CD14-positive monocyte (primary cell): ENCODE data around the gene FIBIN. TPM values are rescaled to one million over a fixed set of nuclear protein-coding genes. Genes with fewer than 3 reads are reported as not detected.

Source experiments
- DNase-seq, 3 donors: peaks; one replicate each; pipeline ENCODE4 v3.0.0-alpha.2; 2011 to 2022
- H2AFZ ChIP-seq: 2 replicates; pipeline ENCODE4 v1.6.0; 2012; ENCODE audit warnings: mild to moderate bottlenecking, low read depth, low read length, inconsistent platforms; ENCODE audit not compliant: insufficient read depth, poor library complexity, severe bottlenecking
- H3K27ac ChIP-seq, 2 donors: 1 replicate in 1 of 2; 2 replicates in 1 of 2; pipeline ENCODE4 v1.5.1; 2012 to 2013; ENCODE audit warnings: low read length in 2 of 2, control low read depth in 1 of 2, inconsistent platforms in 1 of 2, low read depth in 1 of 2, mild to moderate bottlenecking in 1 of 2
- H3K27me3 ChIP-seq, 2 donors: one replicate each; pipeline versions ENCODE4 v1.6.0 to v1.6.1; 2011 to 2013; ENCODE audit warnings: low read length in 2 of 2; ENCODE audit not compliant: control insufficient read depth in 2 of 2, insufficient read depth in 2 of 2
- H3K36me3 ChIP-seq, 2 donors: replicated peaks in 1 of 2; 1 replicate in 1 of 2; 2 replicates in 1 of 2; pipeline versions ENCODE4 v1.5.1 to v1.6.1; 2012 to 2013; ENCODE audit warnings: low read length in 2 of 2, control low read depth in 1 of 2, inconsistent platforms in 1 of 2, mild to moderate bottlenecking in 1 of 2; ENCODE audit not compliant: insufficient read depth in 2 of 2, control insufficient read depth in 1 of 2
- H3K4me1 ChIP-seq, 2 donors: 1 replicate in 1 of 2; 2 replicates in 1 of 2; pipeline versions ENCODE4 v1.5.1 to v1.6.1; 2012 to 2013; ENCODE audit warnings: low read length in 2 of 2, control low read depth in 1 of 2, inconsistent platforms in 1 of 2, mild to moderate bottlenecking in 1 of 2, moderate library complexity in 1 of 2; ENCODE audit not compliant: insufficient read depth in 2 of 2, control insufficient read depth in 1 of 2
- H3K4me2 ChIP-seq: replicated peaks from 2 replicates; pipeline ENCODE3; 2012; ENCODE audit warnings: low read length, moderate library complexity, mild to moderate bottlenecking; ENCODE audit not compliant: poor library complexity, severe bottlenecking; ENCODE audit errors: extremely low read depth
- H3K4me3 ChIP-seq, 3 experiments: fragments of 200-600 bp in 1 of 3; sonication (generic) in 1 of 3; replicated peaks in 1 of 3; 1 replicate in 2 of 3; 2 replicates in 1 of 3; pipeline ENCODE4 v1.5.1; 2011 to 2013; ENCODE audit warnings: low read length in 3 of 3, mild to moderate bottlenecking in 3 of 3, control low read depth in 2 of 3, low read depth in 2 of 3, inconsistent platforms in 1 of 3, moderate library complexity in 1 of 3
- H3K79me2 ChIP-seq: 2 replicates; pipeline ENCODE4 v1.6.0; 2012; ENCODE audit warnings: mild to moderate bottlenecking, control low read depth, inconsistent platforms, low read length, moderate library complexity; ENCODE audit not compliant: insufficient read depth
- H3K9ac ChIP-seq: 2 replicates; pipeline ENCODE4 v1.6.0; 2017; ENCODE audit warnings: low read length, mild to moderate bottlenecking; ENCODE audit not compliant: insufficient read depth, poor library complexity, severe bottlenecking
- H3K9me3 ChIP-seq, 2 donors: replicated peaks in 1 of 2; 1 replicate in 1 of 2; 2 replicates in 1 of 2; pipeline versions ENCODE4 v1.5.1 to v1.6.1; 2012 to 2013; ENCODE audit warnings: low read length in 2 of 2, control low read depth in 1 of 2; ENCODE audit not compliant: control insufficient read depth in 1 of 2, insufficient read depth in 1 of 2
- H4K20me1 ChIP-seq: 2 replicates; pipeline ENCODE4 v1.6.0; 2012; ENCODE audit warnings: mild to moderate bottlenecking, low read length, control low read depth, moderate library complexity; ENCODE audit not compliant: insufficient read depth
- H3K27ac Mint-ChIP-seq, 7 donors: one replicate each; pipeline ENCODE4 v1.8.0; 2020; ENCODE audit warnings: mild to moderate bottlenecking in 7 of 7, mixed read lengths in 7 of 7, moderate library complexity in 6 of 7, inconsistent platforms in 2 of 7
- H3K27me3 Mint-ChIP-seq, 3 donors: one replicate each; pipeline ENCODE4 v1.8.0; 2021 to 2022; ENCODE audit warnings: low read depth in 3 of 3, mild to moderate bottlenecking in 3 of 3, mixed read lengths in 3 of 3, moderate library complexity in 3 of 3, inconsistent platforms in 1 of 3
- H3K36me3 Mint-ChIP-seq, 2 donors: one replicate each; pipeline ENCODE4 v1.8.0; 2020; ENCODE audit warnings: mixed read lengths in 2 of 2, inconsistent platforms in 1 of 2, mild to moderate bottlenecking in 1 of 2
- H3K4me1 Mint-ChIP-seq: one replicate; pipeline ENCODE4 v1.8.0; 2020; ENCODE audit warnings: mild to moderate bottlenecking, mixed read lengths
- H3K4me3 Mint-ChIP-seq, 2 donors: one replicate each; pipeline ENCODE4 v1.8.0; 2020; ENCODE audit warnings: mild to moderate bottlenecking in 2 of 2, mixed read lengths in 2 of 2, moderate library complexity in 1 of 2
- H3K9me3 Mint-ChIP-seq, 7 donors: one replicate each; pipeline ENCODE4 v1.8.0; 2020 to 2022; ENCODE audit warnings: mixed read lengths in 7 of 7, mild to moderate bottlenecking in 6 of 7, moderate library complexity in 6 of 7, inconsistent platforms in 2 of 7
- WGBS: methylation state at CpG from one replicate; pipeline ENCODE4 v1.1.5; 2013; ENCODE audit warnings: missing lambda C conversion rate; ENCODE audit not compliant: insufficient coverage; 5-methylcytosine and 5-hydroxymethylcytosine counted together
- intact Hi-C, 2 donors: fragments of 100-400 bp; cut with micrococcal nuclease; formaldehyde crosslinking; loops; one replicate each; pipeline versions ENCODE4 v1.15.0 to v1.15.1; 2023
- polyA plus RNA-seq, 3 donors: library from polyadenylated mRNA; depleted of rRNA in 1 of 3; unstranded in 2 of 3; stranded (reverse) in 1 of 3; fragments of 300-500 nt in 2 of 3; fragments of >200 nt in 1 of 3; fragmentation: Illumina TruSeq in 2 of 3; gene quantifications; 1 replicate in 2 of 3; 2 replicates in 1 of 3; pipeline ENCODE4 v1.2.3, GENCODE V29; 2012 to 2021
- TF ChIP-seq, protein P1 (sequence below): fragments of 200-600 bp; IDR thresholded peaks from one replicate; pipeline ENCODE4 v1.8.0; 2022; ENCODE audit warnings: antibody characterized with exemption, mild to moderate bottlenecking

Gene FIBIN
- polyA plus RNA-seq, 3 donors: not detected

DNA sequence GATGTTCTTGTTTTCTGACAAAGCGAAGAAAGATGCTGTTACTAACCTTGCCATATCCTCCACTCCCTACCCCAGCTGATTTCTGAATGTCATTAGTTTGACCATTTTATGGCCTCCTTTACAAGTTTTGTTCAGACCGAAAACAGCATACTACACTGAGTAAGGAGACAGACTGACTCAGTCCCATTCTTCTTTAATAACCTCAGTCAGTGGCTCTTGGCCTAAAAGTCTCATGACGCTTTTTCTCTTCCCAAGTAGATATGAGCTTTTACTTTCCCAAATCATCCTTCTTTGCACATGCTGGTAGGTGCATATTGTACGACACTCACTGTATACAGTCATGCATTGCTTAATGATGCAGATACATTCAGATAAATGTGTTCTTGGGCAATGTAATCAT lies 8.0 kb upstream of the FIBIN start:
- Histone ChIP-seq H3K27me3 (no peaks in the 10 kb centered on the region), H4K20me1 (no peaks in the 10 kb centered on the region), H3K4me3 (no peak overlapping the region), H3K4me1 (no peaks in the 10 kb centered on the region), H3K9me3 (peaks cover 5 to 11% of the 10 kb centered on the region in 2 donors), H3K9ac (no peak overlapping the region), H3K79me2 (no peaks in the 10 kb centered on the region), H2AFZ (no peak overlapping the region), H3K36me3 (no peaks in the 10 kb centered on the region), H3K27ac (no peak overlapping the region), H3K4me2 (no peak overlapping the region)
- peaks cover 1 to 9% (median 5%) of the 10 kb centered on the region in 7 donors for H3K9me3 Mint-ChIP-seq
- DNase-seq: no peak
- peaks cover 0 to 1% (median 0%) of the 10 kb centered on the region in 3 donors for H3K27me3 Mint-ChIP-seq
- H3K36me3 Mint-ChIP-seq: no peaks in the 10 kb centered on the region
- TF ChIP-seq, protein P1, sequence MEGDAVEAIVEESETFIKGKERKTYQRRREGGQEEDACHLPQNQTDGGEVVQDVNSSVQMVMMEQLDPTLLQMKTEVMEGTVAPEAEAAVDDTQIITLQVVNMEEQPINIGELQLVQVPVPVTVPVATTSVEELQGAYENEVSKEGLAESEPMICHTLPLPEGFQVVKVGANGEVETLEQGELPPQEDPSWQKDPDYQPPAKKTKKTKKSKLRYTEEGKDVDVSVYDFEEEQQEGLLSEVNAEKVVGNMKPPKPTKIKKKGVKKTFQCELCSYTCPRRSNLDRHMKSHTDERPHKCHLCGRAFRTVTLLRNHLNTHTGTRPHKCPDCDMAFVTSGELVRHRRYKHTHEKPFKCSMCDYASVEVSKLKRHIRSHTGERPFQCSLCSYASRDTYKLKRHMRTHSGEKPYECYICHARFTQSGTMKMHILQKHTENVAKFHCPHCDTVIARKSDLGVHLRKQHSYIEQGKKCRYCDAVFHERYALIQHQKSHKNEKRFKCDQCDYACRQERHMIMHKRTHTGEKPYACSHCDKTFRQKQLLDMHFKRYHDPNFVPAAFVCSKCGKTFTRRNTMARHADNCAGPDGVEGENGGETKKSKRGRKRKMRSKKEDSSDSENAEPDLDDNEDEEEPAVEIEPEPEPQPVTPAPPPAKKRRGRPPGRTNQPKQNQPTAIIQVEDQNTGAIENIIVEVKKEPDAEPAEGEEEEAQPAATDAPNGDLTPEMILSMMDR: no peak
- no CpG with 5 or more reads among the region's 4 CpGs for WGBS
- intact Hi-C loops: no loop called here
- H3K27ac Mint-ChIP-seq: no peak overlapping the region
- H3K4me3 Mint-ChIP-seq: no peak overlapping the region
- H3K4me1 Mint-ChIP-seq: no peaks in the 10 kb centered on the region

DNA sequence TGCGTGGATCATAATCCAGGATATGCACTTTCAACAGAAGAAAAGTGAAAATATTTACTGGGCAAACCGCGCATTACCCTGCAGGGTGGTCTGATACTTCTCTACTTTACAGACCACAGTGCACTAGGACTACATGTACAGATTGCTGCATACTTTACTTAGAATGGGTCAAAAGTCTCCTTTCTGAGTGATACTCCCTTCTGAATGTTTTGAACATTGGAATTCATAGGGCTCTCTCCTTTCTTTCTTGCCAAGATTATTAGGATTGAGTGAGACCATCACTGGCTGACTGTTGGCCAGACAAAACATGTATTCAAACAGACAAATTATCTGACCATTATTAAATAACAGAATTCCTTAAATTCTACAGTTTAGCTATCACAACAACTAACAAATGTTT lies 6.6 kb upstream of the FIBIN start:
- 100% methylated on average over 2 of the region's 3 CpGs for WGBS
- H3K27ac ChIP-seq: no peak overlapping the region
- no peak for DNase-seq

More for the DNA sequence above, 6.6 kb upstream of the FIBIN start:
- H3K4me2 ChIP-seq: no peak overlapping the region
- H3K4me1 ChIP-seq: no peaks in the 10 kb centered on the region
- no peaks in the 10 kb centered on the region for H3K36me3 ChIP-seq
- Mint-ChIP-seq H3K9me3 (peaks cover 1 to 8% (median 5%) of the 10 kb centered on the region in 7 donors), H3K4me1 (no peaks in the 10 kb centered on the region), H3K27ac (no peak overlapping the region), H3K36me3 (no peaks in the 10 kb centered on the region), H3K27me3 (peaks cover 0 to 1% (median 0%) of the 10 kb centered on the region in 3 donors), H3K4me3 (no peak overlapping the region)
- H3K9me3 ChIP-seq: peaks cover 5 to 11% of the 10 kb centered on the region in 2 donors
- no peaks in the 10 kb centered on the region for H4K20me1 ChIP-seq
- TF ChIP-seq, protein P1: no peak
- H3K79me2 ChIP-seq: no peaks in the 10 kb centered on the region
- H3K4me3 ChIP-seq: no peak overlapping the region
- intact Hi-C loops: no loop called here
- H3K27me3 ChIP-seq: no peaks in the 10 kb centered on the region
- H2AFZ ChIP-seq: no peak overlapping the region
- no peak overlapping the region for H3K9ac ChIP-seq
